Subcutaneous adipose tissue (tissue), 4 donors: ENCODE results near the gene SLITRK1. TPM values are rescaled to one million over a fixed set of nuclear protein-coding genes. Genes with fewer than 3 reads are reported as not detected.

Experiments
- total RNA-seq, 4 donors: library from RNA; depleted of rRNA; stranded (reverse); fragments of >200 nt; gene quantifications; one replicate each; pipeline ENCODE4 v1.1.0, GENCODE V29; 2016
- TF ChIP-seq, protein P1 (sequence below): fragments of 450-650 bp; IDR thresholded peaks from one replicate; pipeline ENCODE4 v1.5.1; 2016; ENCODE audit warnings: low read depth, mild to moderate bottlenecking, control low read depth, antibody characterized with exemption, moderate library complexity

The SLITRK1 gene
- total RNA-seq, 4 donors from 2014 or later = not detected

- TF ChIP-seq, protein P1, sequence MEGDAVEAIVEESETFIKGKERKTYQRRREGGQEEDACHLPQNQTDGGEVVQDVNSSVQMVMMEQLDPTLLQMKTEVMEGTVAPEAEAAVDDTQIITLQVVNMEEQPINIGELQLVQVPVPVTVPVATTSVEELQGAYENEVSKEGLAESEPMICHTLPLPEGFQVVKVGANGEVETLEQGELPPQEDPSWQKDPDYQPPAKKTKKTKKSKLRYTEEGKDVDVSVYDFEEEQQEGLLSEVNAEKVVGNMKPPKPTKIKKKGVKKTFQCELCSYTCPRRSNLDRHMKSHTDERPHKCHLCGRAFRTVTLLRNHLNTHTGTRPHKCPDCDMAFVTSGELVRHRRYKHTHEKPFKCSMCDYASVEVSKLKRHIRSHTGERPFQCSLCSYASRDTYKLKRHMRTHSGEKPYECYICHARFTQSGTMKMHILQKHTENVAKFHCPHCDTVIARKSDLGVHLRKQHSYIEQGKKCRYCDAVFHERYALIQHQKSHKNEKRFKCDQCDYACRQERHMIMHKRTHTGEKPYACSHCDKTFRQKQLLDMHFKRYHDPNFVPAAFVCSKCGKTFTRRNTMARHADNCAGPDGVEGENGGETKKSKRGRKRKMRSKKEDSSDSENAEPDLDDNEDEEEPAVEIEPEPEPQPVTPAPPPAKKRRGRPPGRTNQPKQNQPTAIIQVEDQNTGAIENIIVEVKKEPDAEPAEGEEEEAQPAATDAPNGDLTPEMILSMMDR = no peak
Measured at GRCh38 chr13:83895994-83896580, 13.8 kb upstream of the SLITRK1 start.

GRCh38 chr13:83890358-83890757, 8.1 kb upstream of the SLITRK1 start:
- TF ChIP-seq, protein P1 = no peak

DNA sequence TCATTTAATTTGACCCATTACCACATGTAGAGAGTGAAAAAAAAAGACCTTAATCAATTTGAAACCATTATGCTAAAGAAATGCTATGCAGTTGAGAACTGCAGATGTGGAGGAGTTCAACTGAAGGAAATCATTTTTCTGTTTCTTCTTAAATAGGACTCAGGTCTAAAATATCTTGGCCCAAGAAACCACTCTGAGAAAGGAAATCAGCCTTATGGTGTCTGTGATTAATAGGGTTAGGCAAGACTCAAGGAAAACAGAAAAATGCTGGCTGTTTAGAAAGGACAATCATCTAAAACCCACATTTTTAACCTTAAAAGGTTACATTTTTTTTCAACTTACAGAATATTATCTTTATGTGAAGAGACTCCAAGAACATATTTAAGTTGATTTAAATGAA, 1.9 kb upstream of the SLITRK1 start:
- TF ChIP-seq, protein P1 = no peak

DNA sequence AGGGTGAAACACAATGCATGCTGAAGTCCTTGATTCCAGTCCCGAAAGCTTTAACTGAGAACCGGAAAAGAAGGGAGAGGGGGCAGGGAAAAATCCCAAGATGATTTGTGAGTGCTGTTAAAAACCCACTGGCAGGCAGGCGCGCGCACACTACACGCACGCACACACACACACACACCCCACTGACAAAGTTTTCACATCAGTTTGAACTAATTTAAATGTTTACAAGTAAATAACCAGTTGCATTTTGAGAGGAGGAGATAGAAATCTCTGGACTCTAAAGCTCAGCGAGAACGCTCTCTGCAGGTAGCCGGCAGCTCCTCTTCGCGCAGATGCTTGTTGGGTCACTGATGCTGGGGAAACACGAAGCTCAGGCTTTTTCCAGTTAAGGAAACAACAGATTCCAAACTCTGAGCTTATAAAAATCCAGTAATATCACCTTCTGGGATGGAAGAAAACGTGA, 818 bp upstream of the SLITRK1 start:
- TF ChIP-seq, protein P1 = no peak

- TF ChIP-seq, protein P1 = no peak
Measured at GRCh38 chr13:83882606-83882959, 309 bp upstream of the SLITRK1 start.

DNA sequence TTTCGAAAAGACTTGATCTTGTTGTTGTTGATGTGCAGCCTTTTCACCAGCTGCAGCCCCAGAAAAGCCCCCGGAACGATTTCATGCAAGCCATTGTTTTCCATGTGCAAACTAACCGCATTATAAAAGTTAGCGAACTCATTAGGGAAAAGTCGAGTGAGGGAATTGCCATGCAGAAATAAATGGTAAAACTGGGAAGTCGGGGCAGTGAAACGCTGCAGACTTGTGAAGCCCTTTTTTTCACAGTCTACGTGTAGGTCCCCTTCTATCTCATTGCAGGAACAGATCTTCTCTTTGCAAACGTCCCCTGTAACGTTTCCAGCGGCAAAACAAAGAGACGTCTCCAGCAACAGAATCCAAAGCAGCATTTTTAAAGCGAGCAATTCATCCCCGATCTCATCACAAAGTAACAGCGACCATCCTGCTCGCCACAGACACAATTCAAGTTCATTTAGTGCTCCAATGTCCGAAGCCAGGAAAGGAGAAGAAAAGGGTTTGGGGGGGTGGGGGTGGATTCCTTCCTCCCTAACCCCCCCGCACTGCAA, 1.1 kb downstream of the SLITRK1 start:
- TF ChIP-seq, protein P1 = no peak

GRCh38 chr13:83880275-83881139, 1.8 kb downstream of the SLITRK1 start:
- TF ChIP-seq, protein P1 = no peak
